Brain pericyte (primary cell): ENCODE results near the gene MYZAP.

Experiments used
- DNase-seq: peaks from one replicate; pipeline ENCODE4 v3.0.0-alpha.2; 2012; ENCODE audit warnings: low read depth, low spot score

Gene MYZAP

DNA sequence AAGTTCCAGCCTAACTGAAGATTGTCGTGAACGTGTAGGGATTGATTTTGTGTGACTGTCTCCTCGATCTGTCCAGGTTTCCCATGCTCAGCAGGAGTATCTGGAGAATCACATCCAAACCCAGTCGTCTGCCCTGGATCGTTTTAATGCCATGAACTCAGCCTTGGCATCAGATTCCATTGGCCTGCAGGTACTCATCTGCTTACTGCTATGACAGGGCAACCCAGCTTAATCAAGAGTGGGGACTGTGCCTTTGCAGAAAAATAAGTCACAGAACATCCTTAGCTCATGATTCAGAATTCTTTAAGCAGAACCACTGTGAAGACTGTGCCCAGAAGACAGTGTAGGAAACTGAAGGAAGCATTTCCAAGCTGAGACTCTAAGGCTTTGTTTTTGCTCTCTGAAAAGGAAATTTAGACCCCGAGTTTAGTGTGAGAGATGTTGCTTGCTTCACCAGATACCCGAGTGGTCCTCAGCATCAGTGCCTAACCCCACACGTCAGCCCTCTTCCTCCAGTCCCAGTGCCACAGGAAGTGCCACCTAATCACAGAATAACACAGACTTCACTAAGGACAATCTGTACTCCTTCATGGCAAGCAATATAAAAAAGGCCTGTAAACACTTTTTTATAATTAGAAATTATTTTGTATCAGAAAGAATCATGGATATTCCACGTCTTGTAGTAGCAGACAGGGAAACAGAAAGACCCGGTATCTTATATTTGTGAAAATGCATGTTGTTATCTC, 34.2 kb downstream of the MYZAP start:
- no peak for DNase-seq

DNA sequence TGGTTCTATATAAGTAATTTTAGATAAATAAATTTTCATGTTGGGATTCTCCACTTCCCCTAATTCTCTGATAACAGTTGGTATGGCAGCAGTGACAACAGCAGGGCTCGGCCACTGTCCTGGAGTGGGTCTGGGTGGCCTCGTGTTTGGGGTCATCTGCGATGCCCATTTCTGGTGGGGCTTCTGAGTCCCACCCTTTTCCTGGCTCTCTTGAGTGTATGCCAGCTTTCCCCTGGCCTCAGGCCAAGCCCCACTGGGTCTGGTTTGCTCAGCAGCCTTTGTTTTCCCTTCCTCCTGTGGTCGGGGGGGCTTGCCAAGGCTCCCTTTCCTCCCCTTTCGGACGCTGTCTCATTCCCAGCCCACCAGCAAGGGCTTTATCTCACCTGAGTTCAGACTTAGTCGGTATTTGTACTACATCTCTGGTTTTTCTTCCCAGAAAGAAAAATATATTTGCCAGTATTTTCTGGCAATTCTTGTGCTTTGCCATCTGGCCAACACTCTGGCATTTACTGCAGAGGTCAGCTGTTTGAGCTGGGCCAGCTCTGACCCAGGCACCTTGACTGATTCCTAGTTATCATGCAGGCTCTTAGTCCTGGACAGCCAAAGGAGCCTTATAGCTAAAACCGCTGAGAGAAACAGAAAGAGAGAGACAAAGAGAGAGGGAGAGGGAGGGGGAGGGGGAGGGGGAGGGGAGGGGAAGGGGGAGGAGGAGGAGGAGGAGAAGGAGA, 35.2 kb downstream of the MYZAP start:
- DNase-seq = no peak

DNA sequence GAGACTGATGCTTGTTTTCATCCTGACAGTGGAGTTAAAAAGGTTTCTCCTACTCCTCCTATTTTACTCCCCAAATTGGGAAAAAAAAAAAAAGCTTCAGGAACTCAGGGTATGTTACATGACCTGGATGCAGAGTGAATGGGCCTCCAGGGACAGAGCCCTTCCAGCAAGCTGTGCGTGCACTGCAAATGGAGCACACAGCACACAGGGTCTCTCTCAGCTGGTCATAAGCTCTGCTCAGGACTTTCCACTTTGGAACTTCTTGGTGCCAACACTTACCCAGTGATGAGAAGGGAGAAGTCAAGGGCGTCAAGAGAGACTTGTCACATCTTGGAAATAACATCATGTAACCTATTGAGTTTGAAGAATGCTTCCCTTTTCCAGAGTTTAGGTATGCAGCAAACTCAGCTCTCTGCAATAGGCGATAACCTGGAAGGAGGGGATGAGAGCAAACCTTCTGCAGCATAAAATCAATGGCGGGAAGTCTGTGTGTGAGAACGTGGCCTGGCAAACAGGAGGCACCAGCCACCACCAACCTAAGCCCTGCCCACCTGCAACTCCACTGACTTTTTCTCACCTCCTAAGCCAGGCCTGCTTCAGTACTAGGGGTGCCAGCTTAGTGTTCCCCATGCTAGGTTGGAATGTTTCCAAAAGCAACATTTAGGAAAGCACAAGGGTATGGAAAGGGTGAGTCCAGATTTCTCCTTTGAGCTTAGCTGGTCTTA, 39.8 kb downstream of the MYZAP start:
- no peak for DNase-seq

DNA sequence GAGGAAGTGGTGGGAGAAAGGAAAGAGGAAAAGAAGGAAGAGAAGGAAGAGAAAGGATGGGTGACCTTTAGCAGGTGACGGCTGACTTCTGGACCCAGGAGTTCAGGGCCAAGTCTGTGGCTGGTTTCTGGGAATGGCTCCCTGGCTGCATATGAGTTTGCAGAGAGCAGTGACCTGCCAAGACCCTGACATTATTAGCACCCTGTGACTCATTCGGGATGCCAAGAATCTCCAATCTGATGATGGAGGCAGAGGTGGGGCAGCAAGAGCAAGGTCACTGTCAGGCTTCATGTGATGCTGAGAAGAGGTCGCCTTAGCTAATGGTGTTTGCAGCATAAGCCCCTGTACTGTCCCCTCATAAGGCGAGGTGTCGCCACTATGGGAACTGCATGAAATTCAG, 42.6 kb downstream of the MYZAP start:
- no peak for DNase-seq

DNA sequence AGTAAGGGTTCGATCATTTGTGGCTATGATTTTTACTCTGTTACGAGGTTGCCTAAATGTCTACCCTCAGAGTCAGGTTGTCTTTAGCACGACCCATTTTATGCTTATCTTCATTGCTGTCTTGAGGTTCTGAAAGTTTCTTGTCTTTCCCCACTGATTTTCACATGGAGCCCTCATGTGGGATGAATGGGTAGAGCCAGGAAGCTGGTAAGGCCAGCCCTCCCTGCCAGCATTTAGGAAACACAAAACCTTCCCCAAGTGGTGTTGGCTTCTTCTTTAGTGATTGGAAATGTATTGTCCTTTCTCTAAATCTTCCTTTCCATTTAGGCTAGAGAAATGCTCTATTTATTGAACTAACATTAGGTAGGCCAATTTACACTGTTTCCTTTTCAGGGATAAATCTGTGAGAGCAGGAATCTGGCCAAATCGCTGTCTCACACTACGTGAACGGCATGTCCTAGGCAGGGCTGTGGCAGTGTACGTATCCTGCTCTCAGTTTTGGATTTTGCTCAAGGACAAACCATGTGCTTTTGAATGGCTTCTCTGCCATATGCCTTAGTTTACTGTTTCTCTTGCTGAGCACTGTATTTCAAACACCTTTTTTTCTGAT, 43.7 kb downstream of the MYZAP start:
- no peak for DNase-seq

DNA sequence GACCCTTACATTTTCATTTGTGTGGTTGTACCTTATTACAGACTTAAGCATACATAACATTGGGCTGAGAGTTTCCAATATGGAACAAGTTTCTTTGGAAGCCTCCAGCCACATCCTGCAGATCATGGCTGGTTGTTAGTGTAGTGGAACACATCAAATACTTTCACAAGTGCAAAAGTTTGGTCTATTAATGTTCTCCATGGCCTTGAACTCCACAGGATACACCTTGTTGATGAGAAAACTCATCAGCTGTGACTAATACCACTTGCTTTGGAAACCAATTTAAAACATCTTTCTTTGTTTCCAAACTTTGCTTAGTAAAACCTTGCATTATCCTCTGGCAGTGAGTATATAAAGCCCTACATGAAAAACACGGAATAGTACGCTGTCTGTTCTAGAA, 46.1 kb downstream of the MYZAP start:
- DNase-seq = no peak

DNA sequence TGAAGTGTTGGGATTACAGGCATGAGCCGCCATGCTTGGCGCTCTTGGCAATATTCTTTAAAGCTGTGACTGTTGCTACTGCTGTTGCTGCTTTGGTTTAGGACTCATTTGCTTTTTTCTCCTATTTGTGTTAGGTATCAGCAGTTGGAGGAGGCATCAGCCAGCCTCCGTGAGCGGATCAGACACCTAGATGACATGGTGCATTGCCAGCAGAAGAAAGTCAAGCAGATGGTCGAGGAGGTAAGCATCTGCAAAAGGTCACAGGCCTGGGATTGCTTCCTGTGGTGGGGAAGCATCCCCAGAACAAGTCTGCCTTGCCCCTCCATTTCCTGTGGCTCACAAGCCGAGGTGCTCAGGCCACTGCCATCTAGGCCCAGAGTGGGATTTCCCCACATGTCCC, 47.6 kb downstream of the MYZAP start:
- no peak for DNase-seq

DNA sequence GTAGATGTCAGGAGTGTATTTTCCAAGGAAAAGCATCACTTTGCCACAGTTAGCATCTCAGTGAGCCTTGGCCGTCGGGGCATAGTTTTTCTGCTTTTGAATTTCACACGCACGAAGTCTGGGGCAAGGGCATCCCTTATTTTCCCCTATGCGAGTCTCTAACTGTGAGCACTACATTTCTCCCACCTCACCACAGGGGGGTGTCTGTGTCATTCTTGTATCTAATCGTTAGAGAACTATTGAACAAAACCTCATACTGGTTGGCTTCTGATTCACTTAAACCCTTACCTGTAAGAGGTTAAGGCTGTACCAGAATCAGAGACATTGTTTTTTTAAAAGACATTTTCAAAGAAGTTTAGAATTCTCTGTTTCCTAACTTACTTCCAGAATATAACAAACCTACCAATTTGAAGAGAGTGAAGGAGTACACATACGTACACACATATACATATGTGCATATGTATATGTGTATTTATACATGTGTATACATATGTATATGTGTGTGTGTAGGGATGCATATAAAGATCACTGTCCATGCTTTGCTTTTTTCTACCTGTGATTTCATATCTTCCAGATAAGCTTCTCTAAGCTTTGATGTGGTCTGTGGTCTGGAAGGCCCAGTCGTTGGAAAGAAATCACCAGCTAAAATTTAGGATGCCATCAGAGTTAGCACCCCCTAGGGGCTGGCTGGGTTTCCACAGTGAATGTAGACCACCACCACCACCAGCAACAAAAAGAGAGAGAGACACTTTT, 49.4 kb downstream of the MYZAP start:
- no peak for DNase-seq

DNA sequence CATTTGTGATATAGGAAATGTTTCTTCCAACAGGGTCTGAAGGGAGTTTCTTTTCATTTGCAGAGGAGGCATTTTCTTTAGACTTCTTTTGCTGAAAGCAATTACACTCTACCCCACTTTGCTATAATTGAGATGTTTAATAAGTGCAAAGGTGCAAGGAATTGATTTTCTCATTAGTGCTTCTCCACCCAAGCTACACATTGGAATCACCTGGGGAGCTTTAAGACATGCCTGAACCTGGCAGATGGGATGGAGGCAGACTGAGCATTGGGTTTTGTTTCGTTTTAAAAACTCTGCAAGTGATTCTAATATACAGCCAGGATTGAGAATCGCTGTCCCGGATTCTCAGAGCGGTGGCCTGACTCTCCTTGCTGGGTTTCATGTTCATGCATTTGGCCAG, 52.1 kb downstream of the MYZAP start:
- DNase-seq = no peak

DNA sequence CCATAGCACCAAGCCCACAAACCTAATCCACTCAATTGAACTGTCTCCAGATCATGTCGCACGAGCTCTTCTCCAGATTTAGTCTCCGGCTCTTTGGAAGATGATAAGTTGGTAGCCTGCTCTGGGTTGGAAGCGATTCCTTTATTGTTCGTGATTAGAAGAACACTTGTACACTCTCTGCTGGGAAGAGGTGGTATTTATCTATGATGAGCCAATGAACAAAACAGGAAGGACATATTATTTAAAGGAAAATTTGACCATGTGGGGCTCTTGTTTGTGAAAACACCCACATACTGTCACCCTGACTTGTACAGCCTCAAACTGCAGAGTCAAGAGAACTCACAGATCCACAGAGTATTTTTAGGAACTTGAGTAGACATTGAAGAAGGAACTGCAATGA, 54.4 kb downstream of the MYZAP start:
- no peak for DNase-seq

DNA sequence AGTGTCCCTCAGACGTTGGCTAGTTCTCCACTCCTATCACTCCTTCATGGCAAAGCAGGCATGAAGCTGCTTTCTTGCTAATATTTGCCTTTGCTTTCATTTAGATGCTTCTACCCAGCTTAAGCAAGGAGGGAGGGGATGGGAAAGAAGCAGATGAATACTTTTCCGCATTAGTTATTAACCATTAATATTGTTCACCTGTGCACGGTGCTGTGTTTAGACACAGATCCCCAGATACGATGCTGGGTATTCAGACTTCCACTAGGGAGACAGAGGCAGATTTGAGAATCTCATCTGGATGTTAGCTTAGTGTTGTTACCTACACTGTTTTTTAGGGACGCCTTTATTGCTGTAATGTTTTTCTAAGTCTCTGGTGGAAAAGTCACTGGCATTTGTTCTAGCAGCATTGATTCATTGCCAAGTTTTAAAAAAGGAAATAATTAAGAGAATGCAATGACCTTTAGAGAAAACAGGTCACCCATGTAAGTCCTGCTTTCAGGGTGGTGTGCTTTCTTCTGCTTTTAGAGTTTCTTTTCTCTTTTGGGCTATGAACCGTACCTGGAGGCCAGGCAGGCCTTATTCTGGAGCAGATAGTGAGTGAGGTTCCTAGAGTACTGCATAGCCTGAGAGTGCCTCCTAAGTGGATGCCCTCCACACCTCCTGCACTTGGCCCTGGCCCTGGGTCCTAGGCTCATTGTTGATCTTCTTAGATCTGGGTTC, 55.5 kb downstream of the MYZAP start:
- DNase-seq = no peak

DNA sequence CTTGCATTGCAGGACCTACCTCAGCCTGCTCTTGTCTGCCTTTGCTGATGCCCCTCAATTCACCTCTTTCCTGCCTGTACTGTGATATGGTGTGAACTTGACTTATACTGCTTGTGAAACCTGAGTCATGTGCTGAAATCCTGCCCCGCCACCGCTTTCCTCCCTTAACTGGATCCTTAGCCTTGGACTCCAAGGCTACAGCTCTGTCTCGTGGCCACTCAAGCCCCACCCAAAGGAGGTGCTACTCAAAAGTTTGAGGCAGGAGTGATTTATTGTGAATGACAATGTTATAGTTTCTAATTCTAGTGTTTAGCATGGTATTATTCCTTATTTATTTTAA, 56.1 kb downstream of the MYZAP start:
- no peak for DNase-seq

DNA sequence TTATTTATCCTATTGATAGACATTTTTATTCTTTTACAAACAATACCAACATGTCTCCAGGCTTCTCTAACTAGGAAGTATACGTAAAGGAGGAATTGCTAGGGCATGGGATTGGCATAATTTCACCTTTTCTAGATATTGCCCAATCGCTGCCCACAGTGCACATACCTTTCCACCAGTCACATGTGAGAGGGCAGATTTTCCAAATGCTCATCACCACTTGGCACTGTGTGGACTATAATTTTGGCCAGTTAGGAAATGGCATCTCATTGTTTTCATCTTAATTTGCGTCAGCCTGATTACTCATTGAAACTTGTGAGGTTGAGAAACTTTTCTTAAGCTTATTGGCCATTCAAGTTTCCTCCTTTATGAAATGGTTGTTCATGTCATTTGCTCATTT, 57.4 kb downstream of the MYZAP start:
- DNase-seq = no peak

DNA sequence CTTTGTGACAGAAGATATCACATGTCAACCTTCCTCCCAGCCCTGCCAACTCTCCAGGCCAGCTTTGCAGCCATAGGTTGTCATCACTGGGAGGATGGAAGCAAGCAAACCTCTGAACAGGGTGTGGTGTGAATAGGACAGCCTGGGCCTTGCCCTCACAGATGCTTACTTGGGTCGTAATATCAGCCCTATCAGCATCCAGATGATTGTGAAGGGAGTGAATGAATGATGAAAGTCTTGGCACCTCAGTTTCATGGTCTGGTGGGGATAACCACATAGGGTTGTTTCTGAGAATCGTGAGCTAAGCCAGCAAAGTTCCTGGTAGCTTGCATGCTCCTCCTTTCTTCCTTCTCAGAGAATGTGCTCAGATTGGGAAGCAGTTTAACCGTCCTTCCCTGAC, 59.7 kb downstream of the MYZAP start:
- DNase-seq = no peak

DNA sequence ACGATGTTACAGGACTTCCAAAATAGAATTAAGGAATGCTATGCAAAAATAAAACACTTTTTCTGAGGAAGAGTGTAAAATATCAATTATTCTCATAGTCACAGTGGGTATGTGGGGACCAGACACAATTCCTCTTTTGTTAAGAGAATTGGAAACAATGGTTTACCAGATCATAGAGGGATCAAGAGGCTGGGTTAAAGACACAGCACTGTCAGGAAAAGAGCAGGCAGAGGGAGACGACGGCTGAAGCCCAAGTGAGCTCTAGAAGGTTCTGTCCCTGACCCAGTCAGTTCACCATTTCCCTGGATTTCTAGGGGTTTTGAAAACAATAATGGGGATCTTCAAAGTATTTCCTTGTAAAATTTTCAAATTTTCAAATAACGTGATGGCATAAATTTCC, 60.8 kb downstream of the MYZAP start:
- no peak for DNase-seq

DNA sequence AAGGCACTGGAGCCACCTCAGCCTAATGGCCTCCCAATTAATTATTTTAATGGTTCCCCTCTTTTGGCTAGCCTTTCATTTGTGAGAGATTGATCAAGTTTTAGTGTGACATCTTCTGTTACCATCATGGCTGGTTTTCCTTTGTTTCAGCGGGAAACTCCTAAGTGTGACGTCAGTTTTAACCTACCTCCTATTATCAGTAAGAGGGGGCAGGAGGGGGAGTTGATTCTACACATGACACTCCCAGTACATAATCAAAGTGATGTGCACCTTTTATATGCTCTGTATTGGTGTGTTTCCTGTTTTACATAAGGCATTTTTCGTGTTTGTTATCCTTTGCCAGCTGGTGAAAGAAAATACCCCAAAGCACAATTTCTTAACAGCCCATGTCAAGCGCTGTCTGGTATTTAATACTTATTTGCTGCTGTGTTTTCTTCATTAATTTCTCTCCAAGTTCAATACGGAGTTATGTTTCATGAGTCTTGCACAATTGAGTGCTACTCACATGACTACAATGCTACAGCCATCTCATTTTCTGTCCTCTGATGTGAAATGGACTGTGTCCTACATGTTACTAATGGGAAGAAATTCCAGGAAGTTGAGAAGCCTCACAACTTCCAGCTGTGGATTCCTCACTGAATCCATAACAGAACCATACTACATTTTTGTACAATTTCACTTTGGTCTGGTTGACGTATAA, 62.6 kb downstream of the MYZAP start:
- DNase-seq = no peak

DNA sequence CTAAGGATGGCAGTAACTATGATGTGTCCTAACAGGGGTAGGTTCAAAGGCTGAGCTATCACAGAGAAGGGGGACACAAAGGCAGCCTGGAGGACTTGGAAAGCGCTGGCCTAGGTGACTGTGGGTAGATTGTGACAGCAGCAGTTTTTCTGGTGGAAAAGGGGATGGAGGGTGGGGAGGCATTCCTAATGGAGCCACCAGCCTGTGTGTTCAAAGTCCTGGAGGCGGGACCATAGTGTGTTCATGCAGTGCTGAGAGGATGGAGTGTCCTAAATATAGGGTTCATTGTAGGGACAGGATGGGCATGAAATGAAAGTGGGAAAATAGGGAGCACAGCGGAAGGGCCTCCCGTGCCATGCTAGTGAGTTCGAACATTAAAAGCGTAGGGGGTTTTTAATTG, 63.3 kb downstream of the MYZAP start:
- no peak for DNase-seq

DNA sequence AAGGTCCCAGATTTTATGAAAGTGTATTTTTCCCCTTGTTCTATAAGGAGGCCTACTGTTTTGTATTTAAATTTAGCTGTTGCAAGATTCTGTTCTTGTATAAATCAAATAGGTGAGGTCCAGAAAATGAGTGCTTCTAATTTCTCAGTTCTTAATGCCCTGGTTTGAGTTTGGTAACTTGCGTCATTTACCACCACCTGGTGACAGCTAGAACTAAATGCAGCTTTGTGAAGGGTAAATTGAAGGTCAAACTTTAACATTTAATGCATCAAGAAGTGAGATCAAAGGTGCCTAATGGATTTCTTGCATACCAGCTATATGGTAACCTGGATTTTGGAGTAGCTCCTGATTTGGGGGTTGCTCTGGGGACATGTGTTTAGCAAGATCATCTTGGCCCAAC, 64.1 kb downstream of the MYZAP start:
- no peak for DNase-seq

DNA sequence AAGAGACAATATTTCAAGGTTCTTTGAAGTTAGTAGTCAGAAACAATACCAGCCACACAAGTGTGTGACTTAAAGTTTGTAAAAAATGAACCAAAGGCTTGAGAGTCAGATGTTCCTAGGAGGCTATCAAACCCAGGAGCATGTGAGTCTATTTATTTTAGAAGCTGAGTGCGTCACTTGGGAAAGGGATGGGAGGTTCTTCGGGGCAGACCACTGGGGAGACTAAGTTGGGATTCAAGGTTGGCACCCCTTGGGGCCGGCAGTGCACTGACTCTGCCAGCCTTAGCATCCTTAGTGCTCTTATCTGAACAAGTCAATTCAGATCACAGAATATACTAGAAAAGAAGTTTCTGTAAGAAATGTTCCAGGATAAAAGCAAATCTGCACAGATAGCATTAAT, 64.7 kb downstream of the MYZAP start:
- DNase-seq = no peak

DNA sequence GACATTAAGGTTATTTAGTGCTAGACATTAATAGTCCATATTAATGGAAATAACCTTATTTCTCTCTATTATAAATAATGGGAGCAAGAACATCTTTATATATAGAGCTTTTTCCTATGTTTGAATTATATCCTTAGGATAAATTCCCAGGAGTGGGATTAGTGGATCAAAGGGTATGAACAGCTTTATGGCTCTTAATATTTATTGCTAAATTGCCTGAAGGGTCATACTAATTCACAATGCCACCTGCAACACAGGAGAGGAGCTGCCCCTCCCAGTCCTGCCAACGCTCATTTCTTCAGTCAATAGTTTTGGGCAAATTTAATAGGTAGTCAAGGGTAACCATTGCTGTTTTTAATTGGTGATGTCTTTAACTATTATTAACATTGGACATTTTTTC, 65.9 kb downstream of the MYZAP start:
- DNase-seq = no peak
